HUES48 (cell line): ENCODE results near the gene GMFB.
"Not testable (repeated sequence)": the region's sequence is repeated elsewhere in the genome, so short reads cannot be mapped to it uniquely, and the experiment has no call there.

Source experiments
- H3K27ac ChIP-seq: one replicate; pipeline ENCODE4 v1.7.0; 2013; ENCODE audit warnings: low read depth, low read length, inconsistent platforms
- H3K27me3 ChIP-seq: 2 replicates; pipeline ENCODE4 v1.6.1; 2013; ENCODE audit warnings: mild to moderate bottlenecking, low read length; ENCODE audit not compliant: control insufficient read depth, insufficient read depth
- H3K36me3 ChIP-seq: 2 replicates; pipeline ENCODE4 v1.6.1; 2013; ENCODE audit warnings: low read length; ENCODE audit not compliant: control insufficient read depth, insufficient read depth
- H3K4me1 ChIP-seq: 2 replicates; pipeline ENCODE4 v1.6.1; 2013; ENCODE audit warnings: mild to moderate bottlenecking, low read length; ENCODE audit not compliant: control insufficient read depth, insufficient read depth
- H3K4me3 ChIP-seq: 2 replicates; pipeline ENCODE4 v1.5.1; 2013; ENCODE audit warnings: mild to moderate bottlenecking, low read depth, low read length
- H3K9ac ChIP-seq: 2 replicates; pipeline ENCODE4 v1.6.1; 2013; ENCODE audit warnings: mild to moderate bottlenecking, low read depth, low read length, moderate library complexity
- H3K9me3 ChIP-seq: 2 replicates; pipeline ENCODE4 v1.6.1; 2013; ENCODE audit warnings: low read length; ENCODE audit not compliant: control insufficient read depth, insufficient read depth

Gene GMFB

GRCh38 chr14:54444681-54445080 lies 44.1 kb downstream of the GMFB start:
- H3K27me3 ChIP-seq, result no peaks in the 10 kb centered on the region
- no peak overlapping the region for H3K4me3 ChIP-seq
- H3K36me3 ChIP-seq, result no peaks in the 10 kb centered on the region
- no peak overlapping the region for H3K9ac ChIP-seq
- H3K27ac ChIP-seq, result no peak overlapping the region
- no peaks in the 10 kb centered on the region for H3K9me3 ChIP-seq
- H3K4me1 ChIP-seq, result peaks cover 10% of the 10 kb centered on the region; the same call in 1 of the 2 replicates

GRCh38 chr14:54443981-54444380 lies 44.8 kb downstream of the GMFB start:
- H3K9ac ChIP-seq, result no peak overlapping the region

GRCh38 chr14:54442961-54443360 lies 45.8 kb downstream of the GMFB start:
- H3K36me3 ChIP-seq, H3K27ac ChIP-seq, H3K9me3 ChIP-seq, H3K4me3 ChIP-seq, H3K9ac ChIP-seq, H3K27me3 ChIP-seq: not testable (repeated sequence)
- peaks cover 19% of the 10 kb centered on the region for H3K4me1 ChIP-seq

More at GRCh38 chr14:54443981-54444380, 44.8 kb downstream of the GMFB start:
- Histone ChIP-seq H3K4me1 (peaks cover 10% of the 10 kb centered on the region; the same call in 1 of the 2 replicates), H3K4me3 (no peak overlapping the region), H3K27ac (no peak overlapping the region), H3K27me3 (no peaks in the 10 kb centered on the region), H3K36me3 (no peaks in the 10 kb centered on the region), H3K9me3 (no peaks in the 10 kb centered on the region)

- peak within 1 kb of the TSS; percentile 98 for H3K27ac ChIP-seq
- H3K36me3 ChIP-seq, result peaks cover under 1% of the 10 kb centered on the region; the same call in 1 of the 2 replicates
- H3K4me1 ChIP-seq, result peaks cover 25% of the 10 kb centered on the region
- H3K9me3 ChIP-seq, result no peaks in the 10 kb centered on the region
- H3K27me3 ChIP-seq, result no peaks in the 10 kb centered on the region
- peak within 1 kb of the TSS; percentile 97 for H3K9ac ChIP-seq
- peak within 1 kb of the TSS; percentile 96 for H3K4me3 ChIP-seq
Measured at GRCh38 chr14:54440873-54441868, 47.6 kb downstream of the GMFB start, which contains the start of gene CNIH1. CNIH1 (minus strand) TSS chr14:54441374; CDS start chr14:54441327, 47 bp downstream.

GRCh38 chr14:54440476-54440872 lies 48.3 kb downstream of the GMFB start:
- Histone ChIP-seq H3K36me3 (peaks cover 8% of the 10 kb centered on the region), H3K27me3 (no peaks in the 10 kb centered on the region), H3K4me3 (peak overlapping the region; percentile 96), H3K9me3 (no peaks in the 10 kb centered on the region), H3K4me1 (peaks cover 29% of the 10 kb centered on the region), H3K9ac (peak overlapping the region; percentile 97), H3K27ac (peak overlapping the region; percentile 98)

GRCh38 chr14:54440037-54440436 lies 48.7 kb downstream of the GMFB start:
- H3K9me3 ChIP-seq, result no peaks in the 10 kb centered on the region
- H3K4me1 ChIP-seq, result peaks cover 33% of the 10 kb centered on the region
- peaks cover 12% of the 10 kb centered on the region for H3K36me3 ChIP-seq
- peak overlapping the region; percentile 96 for H3K4me3 ChIP-seq
- H3K27ac ChIP-seq, result peak overlapping the region; percentile 98
- H3K27me3 ChIP-seq, result no peaks in the 10 kb centered on the region
- H3K9ac ChIP-seq, result peak overlapping the region; percentile 97

- H3K9ac ChIP-seq, result no peak overlapping the region
- H3K4me1 ChIP-seq, result peaks cover 43% of the 10 kb centered on the region
- H3K4me3 ChIP-seq, result peak overlapping the region; percentile 13; the same call in 1 of the 2 replicates
Measured at GRCh38 chr14:54438703-54439102, 50.1 kb downstream of the GMFB start.

GRCh38 chr14:54437954-54438353 lies 50.8 kb downstream of the GMFB start:
- Histone ChIP-seq H3K36me3 (peaks cover 19% of the 10 kb centered on the region), H3K4me1 (peaks cover 51% of the 10 kb centered on the region)
- not testable (repeated sequence) for H3K27ac ChIP-seq, H3K27me3 ChIP-seq, H3K9me3 ChIP-seq, H3K4me3 ChIP-seq, H3K9ac ChIP-seq

More at GRCh38 chr14:54438703-54439102, 50.1 kb downstream of the GMFB start:
- Histone ChIP-seq H3K27me3 (no peaks in the 10 kb centered on the region), H3K9me3 (no peaks in the 10 kb centered on the region), H3K27ac (no peak overlapping the region), H3K36me3 (peaks cover 19% of the 10 kb centered on the region)

- peaks cover 51% of the 10 kb centered on the region for H3K4me1 ChIP-seq
- H3K27ac ChIP-seq, result no peak overlapping the region
- H3K9me3 ChIP-seq, result no peaks in the 10 kb centered on the region
- no peaks in the 10 kb centered on the region for H3K27me3 ChIP-seq
- peaks cover 32% of the 10 kb centered on the region for H3K36me3 ChIP-seq
- H3K9ac ChIP-seq, result no peak overlapping the region
- H3K4me3 ChIP-seq, result no peak overlapping the region
Measured at GRCh38 chr14:54435500-54435981, 53.2 kb downstream of the GMFB start.

GRCh38 chr14:54428527-54428926 lies 60.3 kb downstream of the GMFB start:
- Histone ChIP-seq H3K36me3 (peaks cover 73% of the 10 kb centered on the region), H3K4me1 (peaks cover 11% of the 10 kb centered on the region), H3K4me3 (no peak overlapping the region), H3K27ac (no peak overlapping the region), H3K9ac (no peak overlapping the region), H3K9me3 (no peaks in the 10 kb centered on the region), H3K27me3 (no peaks in the 10 kb centered on the region)

GRCh38 chr14:54427871-54428270 lies 60.9 kb downstream of the GMFB start:
- no peak overlapping the region for H3K4me3 ChIP-seq
- peaks cover 73% of the 10 kb centered on the region for H3K36me3 ChIP-seq
- peaks cover 4% of the 10 kb centered on the region for H3K4me1 ChIP-seq
- no peaks in the 10 kb centered on the region for H3K27me3 ChIP-seq
- H3K27ac ChIP-seq, result no peak overlapping the region
- H3K9me3 ChIP-seq, result no peaks in the 10 kb centered on the region
- no peak overlapping the region for H3K9ac ChIP-seq
